IPS DF 6.9 (cell line): Measurements from ENCODE around the gene PBX3.

Experiments
- DNase-seq: peaks from one replicate; pipeline ENCODE4 v3.0.0-alpha.2; 2013; ENCODE audit warnings: low read depth, low spot score
- H3K27ac ChIP-seq: one replicate; pipeline ENCODE4 v1.5.1; 2013; ENCODE audit warnings: low read length, control low read depth
- H3K27me3 ChIP-seq: 2 replicates; pipeline ENCODE4 v1.6.1; 2013; ENCODE audit warnings: mild to moderate bottlenecking, low read length; ENCODE audit not compliant: control insufficient read depth, insufficient read depth
- H3K36me3 ChIP-seq: 2 replicates; pipeline ENCODE4 v1.6.1; 2013; ENCODE audit warnings: low read length; ENCODE audit not compliant: control insufficient read depth, insufficient read depth
- H3K4me1 ChIP-seq: 2 replicates; pipeline ENCODE4 v1.6.1; 2013; ENCODE audit warnings: low read length; ENCODE audit not compliant: control insufficient read depth, insufficient read depth
- H3K4me3 ChIP-seq: 2 replicates; pipeline ENCODE4 v1.5.1; 2013; ENCODE audit warnings: mild to moderate bottlenecking, low read length
- H3K9me3 ChIP-seq: 2 replicates; pipeline ENCODE4 v1.6.1; 2013; ENCODE audit warnings: low read length, inconsistent platforms; ENCODE audit not compliant: control insufficient read depth, insufficient read depth
- WGBS: extraction: QIAGEN DNeasy Blood & Tissue Kit; methylation state at CpG from one replicate; pipeline ENCODE4 v1.1.7; 2013; ENCODE audit warnings: mixed read lengths, missing lambda C conversion rate; ENCODE audit not compliant: insufficient read length, insufficient coverage; 5-methylcytosine and 5-hydroxymethylcytosine counted together

The PBX3 gene

GRCh38 chr9:125912667-125913066, 165.5 kb downstream of the PBX3 start:
- Histone ChIP-seq H3K4me3 (no peak overlapping the region), H3K27me3 (no peaks in the 10 kb centered on the region), H3K4me1 (peaks cover 3% of the 10 kb centered on the region; the same call in 1 of the 2 replicates)

GRCh38 chr9:125913551-125913950, 166.4 kb downstream of the PBX3 start:
- Histone ChIP-seq H3K36me3 (no peaks in the 10 kb centered on the region), H3K9me3 (no peaks in the 10 kb centered on the region), H3K27me3 (no peaks in the 10 kb centered on the region), H3K27ac (no peak overlapping the region), H3K4me3 (no peak overlapping the region), H3K4me1 (no peaks in the 10 kb centered on the region)
- WGBS: no CpG with 5 or more reads among the region's 2 CpGs
- no peak for DNase-seq

More at GRCh38 chr9:125912667-125913066, 165.5 kb downstream of the PBX3 start:
- no peak for DNase-seq
- Histone ChIP-seq H3K27ac (no peak overlapping the region), H3K36me3 (no peaks in the 10 kb centered on the region), H3K9me3 (no peaks in the 10 kb centered on the region)

GRCh38 chr9:125914411-125914810, 167.2 kb downstream of the PBX3 start:
- H3K27ac ChIP-seq: no peak overlapping the region
- DNase-seq: no peak
- H3K4me3 ChIP-seq: no peak overlapping the region
- no peaks in the 10 kb centered on the region for H3K27me3 ChIP-seq
- no peaks in the 10 kb centered on the region for H3K4me1 ChIP-seq
- H3K9me3 ChIP-seq: no peaks in the 10 kb centered on the region
- no peaks in the 10 kb centered on the region for H3K36me3 ChIP-seq
- no CpG with 5 or more reads among the region's 1 CpG for WGBS

- Histone ChIP-seq H3K4me3 (no peak overlapping the region), H3K9me3 (no peaks in the 10 kb centered on the region), H3K27ac (no peak overlapping the region), H3K36me3 (no peaks in the 10 kb centered on the region), H3K27me3 (no peaks in the 10 kb centered on the region), H3K4me1 (no peaks in the 10 kb centered on the region)
- no peak for DNase-seq
- no CpG with 5 or more reads among the region's 8 CpGs for WGBS
Measured at GRCh38 chr9:125915606-125916005, 168.4 kb downstream of the PBX3 start.

GRCh38 chr9:125919565-125919964, 172.4 kb downstream of the PBX3 start:
- Histone ChIP-seq H3K27me3 (no peaks in the 10 kb centered on the region), H3K36me3 (no peaks in the 10 kb centered on the region), H3K9me3 (no peaks in the 10 kb centered on the region), H3K4me3 (no peak overlapping the region), H3K27ac (no peak overlapping the region), H3K4me1 (no peaks in the 10 kb centered on the region)
- DNase-seq: no peak

GRCh38 chr9:125920402-125920801, 173.2 kb downstream of the PBX3 start:
- DNase-seq: no peak
- Histone ChIP-seq H3K4me1 (no peaks in the 10 kb centered on the region), H3K9me3 (no peaks in the 10 kb centered on the region), H3K36me3 (no peaks in the 10 kb centered on the region), H3K4me3 (no peak overlapping the region), H3K27me3 (no peaks in the 10 kb centered on the region), H3K27ac (no peak overlapping the region)
- no CpG with 5 or more reads among the region's 2 CpGs for WGBS

GRCh38 chr9:125922854-125923253, 175.7 kb downstream of the PBX3 start:
- Histone ChIP-seq H3K27me3 (no peaks in the 10 kb centered on the region), H3K27ac (no peak overlapping the region), H3K4me3 (no peak overlapping the region), H3K4me1 (no peaks in the 10 kb centered on the region), H3K36me3 (no peaks in the 10 kb centered on the region), H3K9me3 (no peaks in the 10 kb centered on the region)
- WGBS: no CpG with 5 or more reads among the region's 1 CpG
- DNase-seq: no peak

DNA sequence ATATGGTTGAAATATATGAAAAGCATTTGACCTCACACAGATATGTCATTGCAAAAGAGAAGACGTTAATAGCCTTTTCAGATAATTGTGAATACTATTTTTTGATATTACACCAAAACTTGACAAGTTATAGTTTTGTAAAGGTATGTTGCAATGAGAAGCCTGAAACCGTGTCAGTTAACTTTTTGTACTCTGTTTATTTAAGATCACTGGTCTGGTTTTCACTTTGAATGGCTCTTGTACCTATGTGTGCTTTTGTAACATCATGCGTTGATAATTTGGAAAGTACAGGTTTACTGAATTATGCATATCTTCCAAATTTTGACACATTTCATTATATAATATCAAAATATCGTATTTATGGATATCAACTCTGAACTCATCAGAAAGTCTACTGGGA, 177.2 kb downstream of the PBX3 start:
- Histone ChIP-seq H3K4me1 (no peaks in the 10 kb centered on the region), H3K4me3 (no peak overlapping the region), H3K36me3 (no peaks in the 10 kb centered on the region), H3K27ac (no peak overlapping the region), H3K9me3 (no peaks in the 10 kb centered on the region), H3K27me3 (no peaks in the 10 kb centered on the region)
- WGBS: no CpG with 5 or more reads among the region's 4 CpGs
- no peak for DNase-seq

DNA sequence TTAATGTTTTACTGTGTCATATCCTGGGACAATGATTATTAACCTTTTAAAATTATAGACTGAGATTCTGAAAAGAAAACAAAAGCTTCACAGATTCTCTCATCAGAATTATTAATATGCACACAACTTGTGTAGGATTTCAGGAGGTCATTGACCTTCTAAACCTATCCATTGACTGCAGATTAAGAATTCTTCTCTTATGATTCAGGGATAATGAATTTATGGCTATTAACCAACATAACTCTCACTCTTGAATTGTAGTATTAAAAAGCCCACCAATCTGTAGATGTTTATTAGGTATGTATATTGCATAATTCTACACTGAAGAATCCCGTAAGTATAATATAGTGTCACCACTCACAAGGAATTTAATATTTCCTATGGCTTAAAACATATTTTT, 179.8 kb downstream of the PBX3 start:
- no peaks in the 10 kb centered on the region; the same call in 1 of the 2 replicates for H3K4me1 ChIP-seq
- no peak overlapping the region for H3K4me3 ChIP-seq
- no peak overlapping the region for H3K27ac ChIP-seq
- WGBS: no CpG with 5 or more reads among the region's 1 CpG
- no peak for DNase-seq
- no peaks in the 10 kb centered on the region for H3K9me3 ChIP-seq
- no peaks in the 10 kb centered on the region for H3K27me3 ChIP-seq
- H3K36me3 ChIP-seq: no peaks in the 10 kb centered on the region

GRCh38 chr9:125929846-125930245, 182.7 kb downstream of the PBX3 start:
- Histone ChIP-seq H3K4me1 (no peaks in the 10 kb centered on the region; the same call in 1 of the 2 replicates), H3K27me3 (no peaks in the 10 kb centered on the region), H3K4me3 (no peak overlapping the region), H3K9me3 (no peaks in the 10 kb centered on the region), H3K27ac (no peak overlapping the region), H3K36me3 (no peaks in the 10 kb centered on the region)
- DNase-seq: no peak
- WGBS: no CpG with 5 or more reads among the region's 2 CpGs

- Histone ChIP-seq H3K36me3 (no peaks in the 10 kb centered on the region), H3K27me3 (no peaks in the 10 kb centered on the region), H3K4me3 (no peak overlapping the region), H3K27ac (no peak overlapping the region), H3K4me1 (no peaks in the 10 kb centered on the region; the same call in 1 of the 2 replicates), H3K9me3 (no peaks in the 10 kb centered on the region)
- no peak for DNase-seq
- no CpG with 5 or more reads among the region's 4 CpGs for WGBS
Measured at GRCh38 chr9:125931211-125931610, 184.0 kb downstream of the PBX3 start.
